DMS79 treated with DMSO at 0.1 percent for 48 hours (cell line): ENCODE measurements around the gene BMPR1A.

Experiments
- DNase-seq: peaks from one replicate; lab custom pipeline; 2025; lab: John Stamatoyannopoulos, UW

Gene BMPR1A

GRCh38 chr10:86802473-86803108 is 46.2 kb downstream of the BMPR1A start:
- DNase-seq: no peak

- DNase-seq: no peak
Observed at GRCh38 chr10:86803156-86803555, 46.7 kb downstream of the BMPR1A start.

GRCh38 chr10:86804805-86805204 is 48.4 kb downstream of the BMPR1A start:
- no peak for DNase-seq

- DNase-seq: no peak
Observed at GRCh38 chr10:86813101-86813500, 56.7 kb downstream of the BMPR1A start.

- no peak for DNase-seq
Observed at GRCh38 chr10:86813982-86814381, 57.6 kb downstream of the BMPR1A start.

- DNase-seq: no peak
Observed at GRCh38 chr10:86815035-86815617, 58.7 kb downstream of the BMPR1A start.

- DNase-seq: no peak
Observed at GRCh38 chr10:86815640-86816039, 59.2 kb downstream of the BMPR1A start.

- no peak for DNase-seq
Observed at GRCh38 chr10:86817246-86817645, 60.8 kb downstream of the BMPR1A start.

GRCh38 chr10:86819567-86819966 is 63.1 kb downstream of the BMPR1A start:
- no peak for DNase-seq

- DNase-seq: no peak
Observed at GRCh38 chr10:86820509-86820908, 64.1 kb downstream of the BMPR1A start.

- no peak for DNase-seq
Observed at GRCh38 chr10:86821388-86821999, 65.1 kb downstream of the BMPR1A start.

- no peak for DNase-seq
Observed at GRCh38 chr10:86823565-86823964, 67.1 kb downstream of the BMPR1A start.

- DNase-seq: no peak
Observed at GRCh38 chr10:86824151-86824550, 67.7 kb downstream of the BMPR1A start.

GRCh38 chr10:86825366-86825765 is 68.9 kb downstream of the BMPR1A start:
- no peak for DNase-seq

GRCh38 chr10:86827639-86828038 is 71.2 kb downstream of the BMPR1A start:
- no peak for DNase-seq

GRCh38 chr10:86828145-86828544 is 71.7 kb downstream of the BMPR1A start:
- DNase-seq: no peak

GRCh38 chr10:86829472-86829871 is 73.1 kb downstream of the BMPR1A start:
- DNase-seq: no peak

GRCh38 chr10:86830043-86830591 is 73.7 kb downstream of the BMPR1A start:
- DNase-seq: no peak

GRCh38 chr10:86833969-86834368 is 77.5 kb downstream of the BMPR1A start:
- no peak for DNase-seq

GRCh38 chr10:86836044-86836443 is 79.6 kb downstream of the BMPR1A start:
- DNase-seq: no peak

- no peak for DNase-seq
Observed at GRCh38 chr10:86837663-86838062, 81.2 kb downstream of the BMPR1A start.

GRCh38 chr10:86840498-86840897 is 84.1 kb downstream of the BMPR1A start:
- DNase-seq: no peak

GRCh38 chr10:86846088-86846487 is 89.7 kb downstream of the BMPR1A start:
- DNase-seq: no peak
